Right lobe of liver (tissue), 4 donors: ENCODE measurements around the gene SRP19.

Experiments
- CTCF ChIP-seq, 4 donors: fragments of 200-600 bp in 3 of 4; fragments of 450-650 bp in 1 of 4; IDR thresholded peaks; one replicate each; pipeline versions ENCODE4 v1.5.1 to v1.8.0; 2016 to 2022; ENCODE audit warnings: antibody characterized with exemption in 4 of 4, mild to moderate bottlenecking in 2 of 4
- POLR2A ChIP-seq: fragments of 450-650 bp; IDR thresholded peaks from one replicate; pipeline ENCODE4 v1.6.1; 2017; ENCODE audit warnings: antibody characterized with exemption, mild to moderate bottlenecking
- donor health status: DM: no; HTN: no; CAD: no.
- donor health status: DM: no; HTN: no; CAD: no.
- donor health status: DM: no; HTN: yes; CAD: no.

DNA sequence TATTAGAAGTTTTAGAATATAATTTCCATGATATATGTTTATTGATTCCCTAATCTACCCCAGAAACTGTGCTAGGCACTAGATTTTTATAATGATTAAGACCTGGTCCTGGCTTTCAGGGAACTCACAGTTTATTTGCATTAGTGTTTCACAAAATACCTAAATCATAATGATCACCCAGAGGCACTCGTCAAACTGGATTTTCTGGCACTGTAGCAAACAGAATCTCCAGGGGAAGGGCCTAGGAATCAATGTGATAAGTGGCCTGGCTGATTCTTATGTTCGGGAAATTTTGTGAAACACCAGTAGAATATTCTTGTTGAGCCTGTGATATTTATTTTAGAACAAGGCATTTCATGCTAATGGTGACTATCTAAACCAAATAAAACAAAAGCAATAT is 37.4 kb upstream of the SRP19 start:
- no peak for TF ChIP-seq POLR2A
- TF ChIP-seq CTCF (IDR thresholded peaks at IDR 0.05) = no peak
